Lower lobe of right lung (tissue), 2 donors: ENCODE data around the gene FDX2. TPM values are rescaled to one million over a fixed set of nuclear protein-coding genes. Genes with fewer than 3 reads are reported as not detected.

Experiments used
- ATAC-seq, 2 donors: fragments of 200-7000 bp; cut with Tn5 transposase; one replicate each; pipeline ENCODE4 v1.9.1; 2020 to 2022; ENCODE audit warnings: mild to moderate bottlenecking in 2 of 2, moderate library complexity in 2 of 2
- DNase-seq: peaks from one replicate; pipeline ENCODE4 v3.0.0-alpha.2; 2020
- H3K27ac ChIP-seq: fragments of 200-600 bp; one replicate; pipeline ENCODE4 v1.8.0; 2022
- H3K27me3 ChIP-seq: fragments of 200-600 bp; one replicate; pipeline ENCODE4 v1.8.0; 2022; ENCODE audit warnings: low read depth
- H3K36me3 ChIP-seq: fragments of 200-600 bp; one replicate; pipeline ENCODE4 v1.8.0; 2022; ENCODE audit warnings: mild to moderate bottlenecking
- H3K4me1 ChIP-seq: fragments of 200-600 bp; one replicate; pipeline ENCODE4 v1.8.0; 2022
- H3K4me3 ChIP-seq: fragments of 200-600 bp; one replicate; pipeline ENCODE4 v1.8.0; 2022; ENCODE audit warnings: mild to moderate bottlenecking
- H3K9me3 ChIP-seq: fragments of 200-600 bp; one replicate; pipeline ENCODE4 v1.8.0; 2022
- CTCF ChIP-seq: fragments of 200-600 bp; IDR thresholded peaks from one replicate; pipeline ENCODE4 v1.8.0; 2022; ENCODE audit warnings: antibody characterized with exemption, mild to moderate bottlenecking
- intact Hi-C: fragments of 100-400 bp; cut with DNase I; formaldehyde crosslinking; loops from one replicate; pipeline ENCODE4 v1.11.0; 2022
- total RNA-seq: library from RNA; stranded (reverse); fragmentation: NEBNext Ultra II Directional; extraction: Animal tissue kit (Norgen Biotek cat#: 25700); gene quantifications from one replicate; pipeline ENCODE4 v1.2.1, GENCODE V29; 2021
- donor health status: DM: no; HTN: yes; CAD: no; lungs with severe emphysema.

Gene FDX2
- total RNA-seq, 1 donor from 2014 or later, result 16.8 TPM

GRCh38 chr19:10270616-10271394 is 45.0 kb downstream of the FDX2 start, which contains the start of gene ICAM1:
TSS of gene ICAM1 (plus strand) at chr19:10271120. CDS start at chr19:10271160, 40 bp downstream.
- no peaks in the 10 kb centered on the region for H3K27me3 ChIP-seq
- H3K36me3 ChIP-seq, result peaks cover 16% of the 10 kb centered on the region
- intact Hi-C loops, result loop anchor here (5.0 kb wide), 1 partner anchor 116 kb away; no protein-coding TSS in a partner anchor
- no peaks in the 10 kb centered on the region for H3K9me3 ChIP-seq
- TF ChIP-seq CTCF, result peak; percentile 26
- H3K4me1 ChIP-seq, result peaks cover 80% of the 10 kb centered on the region
- DNase-seq (peak; percentile 92), ATAC-seq (peak; percentile 80 to 86)
- peak within 1 kb of the TSS; percentile 96 for H3K27ac ChIP-seq
- H3K4me3 ChIP-seq, result peak within 1 kb of the TSS; percentile 86

GRCh38 chr19:10270180-10270615 is 45.6 kb downstream of the FDX2 start:
- DNase-seq (peak; percentile 93), ATAC-seq (peak; percentile 63 to 83)
- H3K4me1 ChIP-seq, result peaks cover 77% of the 10 kb centered on the region
- H3K27me3 ChIP-seq, result no peaks in the 10 kb centered on the region
- peak overlapping the region; percentile 86 for H3K4me3 ChIP-seq
- peak overlapping the region; percentile 96 for H3K27ac ChIP-seq
- TF ChIP-seq CTCF, result no peak
- intact Hi-C loops, result loop anchor here (5.0 kb wide), 1 partner anchor 117 kb away; no protein-coding TSS in a partner anchor
- peaks cover 10% of the 10 kb centered on the region for H3K36me3 ChIP-seq
- no peaks in the 10 kb centered on the region for H3K9me3 ChIP-seq

- Histone ChIP-seq H3K9me3 (no peaks in the 10 kb centered on the region), H3K4me1 (peaks cover 70% of the 10 kb centered on the region), H3K27me3 (no peaks in the 10 kb centered on the region), H3K36me3 (peaks cover 4% of the 10 kb centered on the region), H3K27ac (peak overlapping the region; percentile 96), H3K4me3 (peak overlapping the region; percentile 86)
- intact Hi-C loops, result loop anchor here (5.0 kb wide), 1 partner anchor 118 kb away; no protein-coding TSS in a partner anchor
- ATAC-seq (peak; percentile 75 to 87), DNase-seq (peak; percentile 93)
- peak; percentile 92 for TF ChIP-seq CTCF
Measured at GRCh38 chr19:10269333-10270179, 46.3 kb downstream of the FDX2 start.

GRCh38 chr19:10268071-10268470 is 47.7 kb downstream of the FDX2 start:
- H3K36me3 ChIP-seq, result no peaks in the 10 kb centered on the region
- H3K4me1 ChIP-seq, result peaks cover 58% of the 10 kb centered on the region
- no peak for TF ChIP-seq CTCF
- ATAC-seq, result no peak
- H3K27ac ChIP-seq, result peak overlapping the region; percentile 96
- H3K4me3 ChIP-seq, result no peak overlapping the region
- intact Hi-C loops, result no loop called here
- no peak for DNase-seq
- H3K27me3 ChIP-seq, result no peaks in the 10 kb centered on the region
- no peaks in the 10 kb centered on the region for H3K9me3 ChIP-seq

- ATAC-seq (no peak), DNase-seq (no peak)
- H3K27me3 ChIP-seq, result no peaks in the 10 kb centered on the region
- H3K4me3 ChIP-seq, result no peak overlapping the region
- no peaks in the 10 kb centered on the region for H3K9me3 ChIP-seq
- H3K4me1 ChIP-seq, result peaks cover 44% of the 10 kb centered on the region
- no peaks in the 10 kb centered on the region for H3K36me3 ChIP-seq
- no peak for TF ChIP-seq CTCF
- intact Hi-C loops, result no loop called here
- peak overlapping the region; percentile 96 for H3K27ac ChIP-seq
Measured at GRCh38 chr19:10266706-10267105, 49.1 kb downstream of the FDX2 start.
